ENCODE results near the gene EPHA6.
"Not testable (repeated sequence)": the region's sequence is repeated elsewhere in the genome, so short reads cannot be mapped to it uniquely, and the experiment has no call there.

EPHA6 gene

DNA sequence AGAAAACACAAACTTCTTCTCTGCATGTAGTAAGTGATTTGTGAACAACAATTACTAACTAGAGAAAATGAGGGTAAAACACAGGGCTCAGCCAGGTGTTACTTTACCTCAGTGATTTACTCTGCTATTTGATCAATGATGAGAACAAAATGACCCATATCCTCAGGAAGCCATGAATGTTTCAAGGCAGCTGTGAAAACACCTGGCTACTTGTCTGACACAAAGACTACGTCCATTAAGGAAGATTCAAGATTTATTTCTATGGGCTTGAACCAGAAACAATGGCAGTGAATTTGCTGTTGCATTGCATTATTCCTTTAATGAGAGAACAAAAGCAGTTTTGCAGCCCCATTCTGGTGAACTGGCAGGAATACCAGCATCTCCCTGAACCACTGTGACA, 575.5 kb downstream of the EPHA6 start:
- TF ChIP-seq GATA1 (IDR thresholded peaks at IDR 0.05; ENCODE audit: low read depth, low read length) (no peak), POLR2A (IDR thresholded peaks at IDR 0.05; ENCODE audit: low read length) (no peak)
- DNase-seq = no peak

DNA sequence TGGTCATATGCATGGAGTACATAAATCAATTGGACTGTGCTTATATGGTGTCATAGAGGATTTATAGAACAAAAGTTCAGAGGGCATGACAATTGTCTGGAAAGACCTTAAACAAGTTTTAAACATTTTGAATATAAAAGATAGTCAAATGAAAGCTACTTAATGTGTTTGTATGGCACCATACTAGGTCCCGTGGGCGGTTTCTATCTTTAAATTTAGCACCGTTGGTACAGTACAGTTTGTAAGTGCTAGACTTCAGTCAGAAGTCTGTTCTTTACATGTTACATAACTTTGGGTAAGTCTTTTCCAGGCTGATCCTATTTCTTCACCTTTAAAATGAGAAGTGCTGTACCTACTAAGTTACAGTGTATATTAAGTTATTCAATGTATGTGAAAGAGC, 576.8 kb downstream of the EPHA6 start:
- TF ChIP-seq GATA1 (IDR thresholded peaks at IDR 0.05; ENCODE audit: low read depth, low read length) (no peak), POLR2A (IDR thresholded peaks at IDR 0.05; ENCODE audit: low read length) (no peak)
- no peak for DNase-seq

DNA sequence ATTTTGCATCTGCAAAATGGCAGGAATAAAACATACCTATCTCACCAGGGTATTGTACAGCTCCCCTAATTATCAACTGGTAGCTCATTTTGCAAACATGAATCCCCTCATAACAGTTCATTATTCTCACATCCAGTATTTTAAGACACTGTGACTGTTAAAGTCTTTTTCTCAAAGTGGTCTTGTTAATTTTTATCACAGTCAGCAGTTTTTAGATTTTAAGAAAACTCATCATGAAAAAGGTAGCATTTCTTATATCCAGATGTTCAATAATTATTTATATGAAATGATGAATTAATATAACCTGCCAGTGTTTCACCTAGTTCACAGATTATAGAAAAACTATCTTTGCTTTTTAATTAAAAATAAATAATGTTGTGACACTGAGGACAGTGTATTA, 595.2 kb downstream of the EPHA6 start:
- TF ChIP-seq GATA1 (IDR thresholded peaks at IDR 0.05; ENCODE audit: low read depth, low read length) = no peak
- TF ChIP-seq POLR2A (IDR thresholded peaks at IDR 0.05; ENCODE audit: low read length) = no peak

DNA sequence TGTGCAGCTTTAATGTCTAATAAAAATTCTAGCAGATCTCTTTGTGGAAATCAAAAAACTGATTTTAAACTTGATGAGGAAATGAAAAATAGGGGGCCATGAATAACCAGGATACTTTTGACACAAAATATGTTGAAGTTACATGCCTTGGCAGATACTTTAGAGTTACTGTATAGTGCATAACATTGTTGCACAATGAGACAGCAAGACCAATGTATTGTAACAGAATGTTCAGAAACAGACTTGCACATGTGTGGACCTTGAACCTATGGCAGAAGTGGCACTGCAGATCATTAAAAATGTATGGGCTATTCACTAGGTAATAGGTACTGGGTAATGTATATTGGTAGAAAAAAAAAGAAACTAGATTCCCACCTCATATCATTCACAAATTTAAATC, 607.2 kb downstream of the EPHA6 start:
- no peak for DNase-seq
- TF ChIP-seq POLR2A (IDR thresholded peaks at IDR 0.05; ENCODE audit: low read length) = no peak
- TF ChIP-seq GATA1 (IDR thresholded peaks at IDR 0.05; ENCODE audit: low read depth, low read length) = no peak

More for the DNA sequence above, 595.2 kb downstream of the EPHA6 start:
- no peak for DNase-seq

DNA sequence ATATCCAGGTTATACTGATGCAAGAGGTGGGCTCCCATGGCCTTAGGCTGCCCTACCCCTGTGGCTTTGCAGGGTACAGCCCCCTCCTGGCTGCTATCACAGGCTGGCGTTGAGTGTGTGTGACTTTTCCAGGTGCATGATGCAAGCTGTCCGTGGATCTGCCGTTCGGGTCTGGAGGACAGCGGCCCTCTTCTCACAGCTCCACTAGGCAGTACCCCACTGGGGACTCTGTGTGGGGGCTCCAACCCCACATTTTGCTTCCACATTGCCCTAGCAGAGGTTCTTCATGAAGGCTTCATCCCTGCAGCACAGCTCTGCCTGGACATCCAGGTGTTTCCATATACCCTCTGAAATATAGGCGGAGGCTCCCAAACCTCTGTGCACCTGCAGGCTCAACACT, 610.6 kb downstream of the EPHA6 start:
- TF ChIP-seq GATA1 (IDR thresholded peaks at IDR 0.05; ENCODE audit: low read depth, low read length) (no peak), POLR2A (IDR thresholded peaks at IDR 0.05; ENCODE audit: low read length) (no peak)
- DNase-seq = no peak

DNA sequence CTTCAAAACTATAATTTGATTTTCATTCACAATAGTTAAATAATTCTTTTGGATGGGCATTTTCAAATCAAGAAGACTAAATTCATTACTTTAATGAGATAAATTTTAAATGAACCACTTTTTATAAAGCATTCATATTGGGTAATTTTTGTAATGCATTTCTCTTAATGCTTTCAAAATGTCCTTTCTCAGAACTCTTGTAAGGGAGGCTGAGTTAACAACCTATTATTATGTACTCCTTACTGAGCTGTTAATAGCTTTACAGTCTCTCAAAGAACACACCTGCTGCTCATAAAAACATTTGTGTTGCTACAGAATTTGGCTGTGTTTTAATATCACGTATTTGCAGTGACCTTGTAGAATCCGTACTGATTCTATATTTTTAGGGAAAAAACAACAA, 616.2 kb downstream of the EPHA6 start:
- no peak for DNase-seq

DNA sequence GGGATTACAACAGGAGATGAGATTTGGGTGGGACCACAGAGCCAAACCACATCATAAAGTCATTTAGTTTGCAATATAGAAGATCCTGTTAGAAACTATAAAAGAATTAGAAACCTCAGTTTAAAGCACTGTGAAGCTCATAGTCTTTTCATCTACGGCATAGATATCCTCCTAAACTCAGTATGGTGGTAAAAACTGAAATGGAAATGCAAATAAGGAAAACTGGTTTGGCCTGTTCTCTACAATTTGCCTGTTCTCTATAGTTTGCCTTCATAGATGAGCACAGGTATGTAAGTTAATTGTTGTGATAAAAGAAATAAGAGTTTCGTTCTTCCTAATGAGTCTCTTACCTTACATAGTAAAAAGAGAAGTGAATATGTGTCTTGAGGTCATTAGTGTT, 618.5 kb downstream of the EPHA6 start:
- no peak for DNase-seq
- TF ChIP-seq POLR2A (IDR thresholded peaks at IDR 0.05; ENCODE audit: low read length) (no peak), GATA1 (IDR thresholded peaks at IDR 0.05; ENCODE audit: low read depth, low read length) (no peak)

More for the DNA sequence above, 616.2 kb downstream of the EPHA6 start:
- TF ChIP-seq GATA1 (IDR thresholded peaks at IDR 0.05; ENCODE audit: low read depth, low read length) = no peak

DNA sequence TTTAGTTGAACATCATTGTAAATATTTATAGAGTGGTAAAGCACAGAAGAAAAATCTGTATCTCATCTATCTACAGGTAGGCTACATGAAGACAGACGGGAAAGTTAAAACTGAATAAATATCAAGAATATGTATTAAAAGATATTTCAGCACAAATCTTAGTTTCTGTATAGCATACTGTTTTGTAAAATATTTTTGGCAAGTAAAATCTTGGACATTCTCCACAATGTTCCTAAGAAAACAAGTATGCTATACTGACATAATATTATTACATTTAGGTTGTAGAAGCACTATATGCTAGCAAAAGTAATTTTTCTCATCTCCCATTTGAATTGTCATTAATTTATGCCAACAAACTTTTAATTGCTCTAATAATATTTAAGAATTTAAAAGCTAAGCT, 623.7 kb downstream of the EPHA6 start:
- TF ChIP-seq GATA1 (IDR thresholded peaks at IDR 0.05; ENCODE audit: low read depth, low read length) (no peak), POLR2A (IDR thresholded peaks at IDR 0.05; ENCODE audit: low read length) (no peak)

DNA sequence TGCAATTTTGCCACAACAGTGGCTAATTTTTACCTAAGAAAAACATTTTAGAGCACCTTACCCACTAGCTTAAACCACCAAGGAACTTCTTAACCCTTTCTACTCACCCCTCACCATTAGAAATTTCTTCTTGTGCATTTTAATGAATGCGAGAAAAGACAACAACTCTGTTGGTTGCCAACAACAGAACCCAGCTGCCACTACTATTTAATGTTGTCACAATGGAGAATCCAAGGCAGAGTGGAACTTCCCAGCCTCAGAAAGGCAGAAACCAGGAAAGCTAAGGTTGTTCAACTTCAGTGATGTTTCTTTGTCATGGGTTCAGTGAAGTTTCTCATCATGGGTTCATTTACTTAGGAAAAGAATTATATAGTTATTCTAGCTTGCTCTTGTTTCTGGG, 625.0 kb downstream of the EPHA6 start:
- DNase-seq = no peak
- no peak for TF ChIP-seq GATA1 (IDR thresholded peaks at IDR 0.05; ENCODE audit: low read depth, low read length)
- TF ChIP-seq POLR2A (IDR thresholded peaks at IDR 0.05; ENCODE audit: low read length) = no peak

More for the DNA sequence above, 623.7 kb downstream of the EPHA6 start:
- DNase-seq = no peak

DNA sequence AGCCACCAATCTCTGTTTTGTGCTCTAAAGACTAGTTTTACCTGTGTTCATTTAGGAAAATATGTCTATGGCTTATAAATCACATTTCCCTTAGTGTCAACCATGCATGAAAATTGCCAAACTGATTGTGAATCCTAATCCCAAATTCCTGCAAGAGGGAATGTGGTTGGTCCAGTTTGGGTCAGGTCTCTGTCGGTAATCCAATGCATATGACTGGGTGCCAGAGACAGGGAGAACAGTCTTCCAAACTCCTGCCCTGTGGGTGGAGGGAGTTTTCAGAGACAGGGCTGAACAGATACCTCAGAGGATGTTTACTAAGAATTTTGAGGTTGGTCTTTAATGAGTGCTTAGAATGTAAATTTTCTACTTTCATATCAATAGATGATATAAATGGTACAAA, 649.6 kb downstream of the EPHA6 start:
- no peak for DNase-seq
- no peak for TF ChIP-seq POLR2A (IDR thresholded peaks at IDR 0.05; ENCODE audit: low read length)
- no peak for TF ChIP-seq GATA1 (IDR thresholded peaks at IDR 0.05; ENCODE audit: low read depth, low read length)

DNA sequence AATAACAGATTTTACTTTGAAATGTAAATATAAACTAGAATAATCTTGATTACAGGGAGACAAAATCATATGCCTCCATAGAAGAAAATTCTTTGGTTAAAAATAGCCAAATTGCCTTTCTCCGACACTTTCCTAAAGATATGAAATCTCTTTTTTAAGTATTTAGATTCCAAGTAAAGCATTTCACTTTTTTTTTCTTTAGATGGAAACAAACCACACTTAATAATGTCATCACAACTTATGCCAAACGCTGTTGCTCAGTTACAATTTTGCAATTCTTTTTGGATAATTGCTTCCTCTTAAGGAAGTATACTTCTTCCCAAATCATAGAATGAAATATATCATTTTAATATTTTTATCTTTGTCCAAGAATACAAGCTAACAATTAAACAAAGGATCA, 656.1 kb downstream of the EPHA6 start:
- TF ChIP-seq POLR2A (IDR thresholded peaks at IDR 0.05; ENCODE audit: low read length) (no peak), GATA1 (IDR thresholded peaks at IDR 0.05; ENCODE audit: low read depth, low read length) (no peak)
- DNase-seq = no peak

DNA sequence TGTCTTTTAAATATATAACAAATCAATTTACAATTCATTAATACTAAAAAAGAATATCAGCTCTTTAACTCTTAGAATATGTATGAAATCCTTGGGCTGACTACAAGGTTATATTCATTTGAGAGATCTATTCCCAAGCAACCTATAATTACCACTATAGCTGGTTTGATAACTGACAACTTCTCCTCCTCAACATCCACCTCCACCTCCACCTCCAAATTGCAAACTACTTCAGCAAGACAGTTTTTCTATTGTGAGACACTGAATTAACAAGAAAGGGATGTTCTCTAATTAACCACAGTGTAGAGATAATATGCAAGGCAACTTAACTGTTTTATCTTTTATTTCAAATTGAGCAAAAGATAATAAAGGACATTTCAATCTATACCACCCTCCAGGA, 665.3 kb downstream of the EPHA6 start:
- no peak for DNase-seq
- no peak for TF ChIP-seq POLR2A (IDR thresholded peaks at IDR 0.05; ENCODE audit: low read length)
- no peak for TF ChIP-seq GATA1 (IDR thresholded peaks at IDR 0.05; ENCODE audit: low read depth, low read length)

DNA sequence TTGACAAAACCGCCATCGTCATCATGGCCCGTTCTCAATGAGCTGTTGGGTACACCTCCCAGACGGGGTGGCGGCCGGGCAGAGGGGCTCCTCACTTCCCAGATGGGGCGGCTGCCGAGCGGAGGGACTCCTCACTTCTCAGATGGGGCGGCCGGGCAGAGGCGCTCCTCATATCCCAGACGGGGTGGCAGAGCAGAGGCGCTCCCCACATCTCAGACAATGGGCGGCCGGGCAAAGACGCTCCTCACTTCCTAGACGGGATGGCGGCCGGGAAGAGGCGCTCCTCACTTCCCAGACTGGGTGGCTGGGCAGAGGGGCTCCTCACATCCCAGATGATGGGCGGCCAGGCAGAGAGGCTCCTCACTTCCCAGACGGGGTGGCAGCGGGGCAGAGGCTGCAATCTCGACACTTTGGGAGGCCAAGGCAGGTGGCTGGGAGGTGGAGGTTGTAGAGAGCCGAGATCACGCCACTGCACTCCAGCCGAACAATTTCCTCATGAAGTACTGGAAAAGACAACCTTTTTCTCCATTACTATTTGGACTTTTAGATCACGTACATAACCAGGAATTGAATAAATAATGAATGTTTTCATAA, 666.4 kb downstream of the EPHA6 start:
- DNase-seq = not testable (repeated sequence)

DNA sequence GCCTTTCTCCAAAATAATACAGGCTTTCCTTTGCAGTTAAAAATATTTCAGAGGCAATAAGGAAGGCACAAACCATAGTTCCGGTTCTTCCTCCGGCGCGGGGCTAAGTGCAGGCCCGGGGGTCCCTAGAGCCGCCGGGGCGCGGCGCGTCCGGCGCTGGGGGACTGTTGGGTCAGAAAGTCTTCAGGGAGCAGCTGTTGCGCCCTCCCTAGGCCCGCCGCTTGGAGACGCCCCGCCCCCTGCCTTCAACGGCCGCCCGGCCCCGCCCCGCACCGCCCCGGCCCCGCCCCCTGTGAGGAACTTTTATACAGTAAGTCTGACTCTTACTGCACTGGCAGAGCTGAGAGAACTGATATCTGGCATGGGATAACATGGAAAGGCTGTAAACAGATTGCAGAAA, 667.0 kb downstream of the EPHA6 start:
- TF ChIP-seq POLR2A (IDR thresholded peaks at IDR 0.05; ENCODE audit: low read length) = no peak
- TF ChIP-seq GATA1 (IDR thresholded peaks at IDR 0.05; ENCODE audit: low read depth, low read length) = no peak
- no peak for DNase-seq

DNA sequence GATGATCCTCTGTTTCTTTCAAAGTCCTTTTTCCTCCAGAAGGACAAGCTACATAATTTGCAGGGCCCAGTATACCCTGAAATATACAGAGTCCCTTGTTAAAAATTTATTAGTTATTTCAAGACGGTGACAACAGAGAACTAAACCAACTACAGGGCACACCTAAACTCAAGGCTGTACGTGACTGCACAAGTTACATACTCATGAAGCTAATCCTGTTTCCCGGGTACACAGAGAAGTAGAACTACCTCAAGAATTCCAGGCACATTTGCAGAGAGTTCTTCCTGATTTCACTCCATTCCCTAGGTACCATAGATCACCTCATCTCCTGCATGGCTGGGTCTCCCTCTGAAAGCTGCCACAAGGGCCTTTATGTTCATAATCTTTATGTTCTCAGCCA, 670.8 kb downstream of the EPHA6 start:
- TF ChIP-seq GATA1 (IDR thresholded peaks at IDR 0.05; ENCODE audit: low read depth, low read length) = no peak
- TF ChIP-seq POLR2A (IDR thresholded peaks at IDR 0.05; ENCODE audit: low read length) = no peak
- DNase-seq = no peak

DNA sequence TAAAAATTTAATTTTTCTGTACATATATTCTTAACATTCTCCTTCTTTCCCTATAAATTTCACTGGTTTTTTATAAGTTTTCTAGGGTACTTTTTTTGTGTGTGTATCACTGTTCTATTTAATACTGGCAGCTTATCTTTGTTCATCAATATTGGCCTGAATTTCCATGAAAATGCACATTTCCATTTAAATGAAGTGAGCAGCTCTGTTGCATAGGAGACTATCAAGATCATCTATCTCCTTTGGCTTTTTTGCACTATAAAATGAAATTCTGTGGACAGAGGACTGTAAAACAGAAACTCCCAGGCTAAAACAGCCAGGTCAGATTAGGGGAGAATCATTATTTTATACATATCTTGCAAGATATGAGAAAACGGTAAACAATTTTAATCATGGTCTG, 673.2 kb downstream of the EPHA6 start:
- TF ChIP-seq POLR2A (IDR thresholded peaks at IDR 0.05; ENCODE audit: low read length) (no peak), GATA1 (IDR thresholded peaks at IDR 0.05; ENCODE audit: low read depth, low read length) (no peak)
- DNase-seq = no peak

Measured in erythroblast (primary cell).